Neural progenitor cell (in vitro differentiated cells): ENCODE data around the gene COPS3. TPM values are rescaled to one million over a fixed set of nuclear protein-coding genes. Genes with fewer than 3 reads are reported as not detected.

ENCODE experiments used
- DNase-seq: peaks from one replicate; pipeline ENCODE4 v3.0.0-alpha.2; 2016; ENCODE audit warnings: low spot score
- H2AFZ ChIP-seq: fragments of 200-600 bp; sonication (generic); replicated peaks from 2 replicates; pipeline ENCODE4 v1.6.1; 2016; ENCODE audit warnings: antibody characterized with exemption
- H3F3A ChIP-seq: fragments of 200-600 bp; sonication (generic); 2 replicates; pipeline ENCODE4 v1.6.1; 2016; ENCODE audit warnings: antibody characterized with exemption, low read depth
- H3K27ac ChIP-seq: fragments of 200-600 bp; sonication (generic); 2 replicates; pipeline ENCODE4 v1.5.1; 2016; ENCODE audit warnings: mild to moderate bottlenecking
- H3K27me3 ChIP-seq: fragments of 200-600 bp; sonication (generic); 2 replicates; pipeline ENCODE4 v1.6.1; 2016; ENCODE audit warnings: mild to moderate bottlenecking, moderate library complexity
- H3K36me3 ChIP-seq: fragments of 200-600 bp; sonication (generic); 2 replicates; pipeline ENCODE4 v1.5.1; 2016
- H3K4me1 ChIP-seq: fragments of 200-600 bp; sonication (generic); 2 replicates; pipeline ENCODE4 v1.6.1; 2016; ENCODE audit warnings: mixed run types
- H3K4me2 ChIP-seq: fragments of 200-600 bp; sonication (generic); 2 replicates; pipeline ENCODE4 v1.6.1; 2016
- H3K4me3 ChIP-seq: fragments of 200-600 bp; sonication (generic); 2 replicates; pipeline ENCODE4 v1.5.1; 2016
- H3K79me2 ChIP-seq: fragments of 200-600 bp; sonication (generic); 2 replicates; pipeline ENCODE4 v1.6.1; 2016; ENCODE audit warnings: low read depth
- H3K9ac ChIP-seq: fragments of 200-600 bp; sonication (generic); 2 replicates; pipeline ENCODE4 v1.6.1; 2016
- H3K9me3 ChIP-seq: fragments of 200-600 bp; sonication (generic); 2 replicates; pipeline ENCODE4 v1.5.1; 2016; ENCODE audit warnings: low read depth
- H4K20me1 ChIP-seq: fragments of 200-600 bp; sonication (generic); 2 replicates; pipeline ENCODE4 v1.6.1; 2016; ENCODE audit warnings: low read depth
- H3K27ac Mint-ChIP-seq: 3 replicates; pipeline ENCODE4 v1.8.0; 2021; ENCODE audit warnings: mixed read lengths
- H3K27me3 Mint-ChIP-seq: 2 replicates; pipeline ENCODE4 v1.8.0; 2022; ENCODE audit warnings: low read depth, mild to moderate bottlenecking, inconsistent platforms, moderate library complexity, mixed read lengths; ENCODE audit not compliant: insufficient read depth
- H3K36me3 Mint-ChIP-seq: 3 replicates; pipeline ENCODE4 v1.8.0; 2021; ENCODE audit warnings: mixed read lengths
- H3K4me1 Mint-ChIP-seq: 3 replicates; pipeline ENCODE4 v1.8.0; 2021; ENCODE audit warnings: mixed read lengths
- H3K4me3 Mint-ChIP-seq: 3 replicates; pipeline ENCODE4 v1.8.0; 2021; ENCODE audit warnings: mild to moderate bottlenecking, moderate library complexity, mixed read lengths
- H3K9me3 Mint-ChIP-seq: 3 replicates; pipeline ENCODE4 v1.8.0; 2020; ENCODE audit warnings: mixed read lengths
- CTCF ChIP-seq: fragments of 200-600 bp; sonication (generic); IDR thresholded peaks from 2 replicates; pipeline ENCODE4 v1.5.1; 2017; ENCODE audit warnings: antibody characterized with exemption, mild to moderate bottlenecking
- EZH2 ChIP-seq: fragments of 200-600 bp; sonication (generic); IDR thresholded peaks from 2 replicates; pipeline ENCODE4 v1.6.1; 2017; ENCODE audit warnings: antibody characterized with exemption, mild to moderate bottlenecking, moderate library complexity
- EZH2phosphoT487 ChIP-seq: fragments of 200-600 bp; sonication (generic); IDR thresholded peaks from 2 replicates; pipeline ENCODE4 v1.6.1; 2017; ENCODE audit warnings: antibody characterized with exemption
- total RNA-seq: library from RNA; depleted of rRNA; stranded (reverse); fragments of >200 nt; gene quantifications from 2 replicates; pipeline ENCODE4 v1.2.3, GENCODE V29; 2015; ENCODE audit warnings: low replicate concordance

COPS3 gene
- total RNA-seq, 1 donor from 2014 or later: 113 TPM

GRCh38 chr17:17325816-17326215 is 44.8 kb upstream of the COPS3 start:
- peaks cover 10% of the 10 kb centered on the region for H3F3A ChIP-seq
- peaks cover 4% of the 10 kb centered on the region for H3K27me3 Mint-ChIP-seq
- no peaks in the 10 kb centered on the region for H3K36me3 ChIP-seq
- H3K27ac Mint-ChIP-seq: no peak overlapping the region
- H3K9ac ChIP-seq: no peak overlapping the region
- H3K9me3 ChIP-seq: no peaks in the 10 kb centered on the region
- H2AFZ ChIP-seq: no peak overlapping the region
- no peak overlapping the region for H3K27ac ChIP-seq
- H3K36me3 Mint-ChIP-seq: no peaks in the 10 kb centered on the region
- no peak for TF ChIP-seq EZH2
- no peak for TF ChIP-seq EZH2phosphoT487
- no peak for TF ChIP-seq CTCF
- no peaks in the 10 kb centered on the region for H3K9me3 Mint-ChIP-seq
- no peaks in the 10 kb centered on the region for H3K79me2 ChIP-seq
- H3K4me1 Mint-ChIP-seq: peaks cover 14% of the 10 kb centered on the region
- no peaks in the 10 kb centered on the region for H3K27me3 ChIP-seq
- no peaks in the 10 kb centered on the region for H4K20me1 ChIP-seq
- DNase-seq: no peak
- H3K4me2 ChIP-seq: no peak overlapping the region
- H3K4me3 ChIP-seq: no peak overlapping the region
- peaks cover 11% of the 10 kb centered on the region for H3K4me1 ChIP-seq
- H3K4me3 Mint-ChIP-seq: no peak overlapping the region

- Histone ChIP-seq H3F3A (peaks cover 10% of the 10 kb centered on the region), H3K9me3 (no peaks in the 10 kb centered on the region), H3K36me3 (no peaks in the 10 kb centered on the region), H3K4me1 (peaks cover 11% of the 10 kb centered on the region), H3K4me3 (no peak overlapping the region), H3K9ac (no peak overlapping the region), H3K27me3 (no peaks in the 10 kb centered on the region), H4K20me1 (no peaks in the 10 kb centered on the region), H2AFZ (no peak overlapping the region), H3K4me2 (no peak overlapping the region), H3K79me2 (no peaks in the 10 kb centered on the region), H3K27ac (no peak overlapping the region)
- H3K4me3 Mint-ChIP-seq: no peak overlapping the region
- peaks cover 4% of the 10 kb centered on the region for H3K27me3 Mint-ChIP-seq
- no peaks in the 10 kb centered on the region for H3K9me3 Mint-ChIP-seq
- H3K27ac Mint-ChIP-seq: no peak overlapping the region
- TF ChIP-seq EZH2: no peak
- no peak for TF ChIP-seq CTCF
- no peak for TF ChIP-seq EZH2phosphoT487
- H3K36me3 Mint-ChIP-seq: no peaks in the 10 kb centered on the region
- H3K4me1 Mint-ChIP-seq: peaks cover 14% of the 10 kb centered on the region
- DNase-seq: no peak
Observed at GRCh38 chr17:17325228-17325627, 44.2 kb upstream of the COPS3 start.

GRCh38 chr17:17324616-17325015 is 43.6 kb upstream of the COPS3 start:
- H3K27me3 ChIP-seq: no peaks in the 10 kb centered on the region
- Mint-ChIP-seq H3K27ac (no peak overlapping the region), H3K4me1 (peaks cover 14% of the 10 kb centered on the region), H3K4me3 (no peak overlapping the region), H3K9me3 (no peaks in the 10 kb centered on the region), H3K27me3 (peaks cover 4% of the 10 kb centered on the region), H3K36me3 (no peaks in the 10 kb centered on the region)
- no peak overlapping the region for H3K27ac ChIP-seq
- H3K79me2 ChIP-seq: no peaks in the 10 kb centered on the region
- no peaks in the 10 kb centered on the region for H3K9me3 ChIP-seq
- DNase-seq: no peak
- TF ChIP-seq EZH2phosphoT487 (no peak), EZH2 (no peak), CTCF (no peak)
- no peak overlapping the region for H2AFZ ChIP-seq
- H3K4me3 ChIP-seq: no peak overlapping the region
- H4K20me1 ChIP-seq: no peaks in the 10 kb centered on the region
- no peak overlapping the region for H3K4me2 ChIP-seq
- H3K9ac ChIP-seq: no peak overlapping the region
- peaks cover 10% of the 10 kb centered on the region for H3F3A ChIP-seq
- H3K36me3 ChIP-seq: no peaks in the 10 kb centered on the region
- peaks cover 11% of the 10 kb centered on the region for H3K4me1 ChIP-seq
